IMR-90 (cell line): ENCODE measurements around the gene ZNF423. TPM values are rescaled to one million over a fixed set of nuclear protein-coding genes. Genes with fewer than 3 reads are reported as not detected.

Source experiments
- ATAC-seq: fragments of 200-7000 bp; cut with Tn5 transposase; 2 replicates; pipeline ENCODE4 v1.9.1; 2020; ENCODE audit warnings: low read depth, mild to moderate bottlenecking, moderate library complexity
- BruUV-seq: library from RNA; stranded (reverse); fragments of 400-500 nt; replicated peaks from 2 replicates; lab custom pipeline; 2021; lab: Mats Ljungman, UMichigan
- CTCF ChIA-PET: fragments of 300-600 bp; formaldehyde crosslinking; extraction: SDS; loops from one replicate; lab custom pipeline; 2021; ENCODE audit warnings: antibody characterized with exemption; lab: Yijun Ruan, JAX
- POLR2A ChIA-PET: fragments of 300-600 bp; sonication (Branson Sonifier 250); formaldehyde crosslinking; loops from one replicate; lab custom pipeline; 2022; ENCODE audit warnings: antibody characterized with exemption; ENCODE audit not compliant: unreplicated experiment; lab: Charles Lee
- DNase-seq: peaks from one replicate; pipeline ENCODE4 v3.0.0; 2013
- H2AFZ ChIP-seq: replicated peaks from 2 replicates; pipeline ENCODE3; 2013; ENCODE audit warnings: low read length, mild to moderate bottlenecking; ENCODE audit not compliant: poor library complexity
- H2AK5ac ChIP-seq: 2 replicates; pipeline ENCODE4 v1.6.1; 2013; ENCODE audit warnings: low read depth, low read length, inconsistent platforms
- H2AK9ac ChIP-seq: replicated peaks from 2 replicates; pipeline ENCODE3; 2013; ENCODE audit warnings: mild to moderate bottlenecking, low read depth, low read length, moderate library complexity; ENCODE audit not compliant: poor library complexity
- H2BK120ac ChIP-seq: 2 replicates; pipeline ENCODE4 v1.6.1; 2013; ENCODE audit warnings: low read depth, low read length, inconsistent platforms
- H2BK15ac ChIP-seq: 3 replicates; pipeline ENCODE4 v1.6.1; 2013; ENCODE audit warnings: low read depth, low read length, inconsistent platforms
- H2BK20ac ChIP-seq: 2 replicates; pipeline ENCODE4 v1.6.1; 2013; ENCODE audit warnings: low read depth, mild to moderate bottlenecking, inconsistent platforms, low read length, moderate library complexity
- H2BK5ac ChIP-seq: 2 replicates; pipeline ENCODE4 v1.6.1; 2013; ENCODE audit warnings: mild to moderate bottlenecking, low read depth, low read length, inconsistent platforms; ENCODE audit not compliant: poor library complexity, severe bottlenecking
- H3K14ac ChIP-seq: replicated peaks from 2 replicates; pipeline ENCODE4 v1.6.1; 2013; ENCODE audit warnings: low read depth, low read length, inconsistent platforms
- H3K18ac ChIP-seq: 2 replicates; pipeline ENCODE4 v1.6.1; 2013; ENCODE audit warnings: low read depth, low read length, control low read depth
- H3K23ac ChIP-seq: 2 replicates; pipeline ENCODE4 v1.6.1; 2013; ENCODE audit warnings: low read depth, low read length, inconsistent platforms
- H3K27ac ChIP-seq: 2 replicates; pipeline ENCODE4 v1.5.1; 2013; ENCODE audit warnings: mild to moderate bottlenecking, control low read depth, low read length; ENCODE audit not compliant: insufficient read depth
- H3K27me3 ChIP-seq: 2 replicates; pipeline ENCODE4 v1.6.1; 2013; ENCODE audit warnings: low read length; ENCODE audit not compliant: control insufficient read depth, insufficient read depth
- H3K36me3 ChIP-seq: 2 replicates; pipeline ENCODE4 v1.6.1; 2013; ENCODE audit warnings: low read length, mixed read lengths; ENCODE audit not compliant: control insufficient read depth, insufficient read depth
- H3K4ac ChIP-seq: 2 replicates; pipeline ENCODE4 v1.6.1; 2013; ENCODE audit warnings: low read depth, low read length, inconsistent platforms
- H3K4me1 ChIP-seq: 2 replicates; pipeline ENCODE4 v1.6.1; 2013; ENCODE audit warnings: low read length, mixed read lengths; ENCODE audit not compliant: control insufficient read depth, insufficient read depth
- H3K4me2 ChIP-seq: 2 replicates; pipeline ENCODE4 v1.6.1; 2013; ENCODE audit warnings: low read depth, mild to moderate bottlenecking, control low read depth, low read length, moderate library complexity
- H3K4me3 ChIP-seq: 2 replicates; pipeline ENCODE4 v1.5.1; 2013; ENCODE audit warnings: low read depth, mild to moderate bottlenecking, control low read depth, low read length, moderate library complexity; ENCODE audit not compliant: insufficient read depth
- H3K56ac ChIP-seq: 2 replicates; pipeline ENCODE4 v1.6.1; 2013; ENCODE audit warnings: low read length, inconsistent platforms; ENCODE audit not compliant: insufficient read depth; ENCODE audit errors: extremely low read depth
- H3K79me1 ChIP-seq, 2 experiments: 2 replicates each; pipeline ENCODE4 v1.6.1; 2013; ENCODE audit warnings: low read length in 2 of 2, inconsistent platforms in 1 of 2, low read depth in 1 of 2
- H3K9ac ChIP-seq: 2 replicates; pipeline ENCODE4 v1.6.1; 2013; ENCODE audit warnings: low read depth, low read length, control low read depth
- H3K9me1 ChIP-seq: 2 replicates; pipeline ENCODE4 v1.6.1; 2013; ENCODE audit warnings: low read length, inconsistent platforms; ENCODE audit not compliant: insufficient read depth
- H3K9me3 ChIP-seq: 2 replicates; pipeline ENCODE4 v1.6.1; 2013; ENCODE audit warnings: low read length; ENCODE audit not compliant: control insufficient read depth, insufficient read depth
- H4K20me1 ChIP-seq: 2 replicates; pipeline ENCODE4 v1.6.1; 2013; ENCODE audit warnings: low read length, inconsistent platforms; ENCODE audit not compliant: insufficient read depth
- H4K5ac ChIP-seq: 2 replicates; pipeline ENCODE4 v1.6.1; 2013; ENCODE audit warnings: mild to moderate bottlenecking, low read depth, low read length, control low read depth
- H4K8ac ChIP-seq, 2 experiments: 2 replicates each; pipeline ENCODE4 v1.6.1; 2013; ENCODE audit warnings: low read depth in 2 of 2, low read length in 2 of 2, control low read depth in 1 of 2, inconsistent platforms in 1 of 2
- H4K91ac ChIP-seq: 2 replicates; pipeline ENCODE4 v1.6.1; 2013; ENCODE audit warnings: low read depth, low read length, inconsistent platforms; ENCODE audit not compliant: insufficient read depth
- MAFK ChIP-seq: IDR thresholded peaks from 2 replicates; pipeline ENCODE4 v1.6.1; 2012; ENCODE audit warnings: low read depth, low read length, improper control_type of control experiment
- MXI1 ChIP-seq: IDR thresholded peaks from 2 replicates; pipeline ENCODE4 v1.6.1; 2012; ENCODE audit warnings: low read depth, mild to moderate bottlenecking, low read length, moderate library complexity, borderline replicate concordance
- RAD21 ChIP-seq: IDR thresholded peaks from 2 replicates; pipeline ENCODE4 v1.6.1; 2012; ENCODE audit warnings: low read length, improper control_type of control experiment
- RCOR1 ChIP-seq: IDR thresholded peaks from 2 replicates; pipeline ENCODE4 v1.6.1; 2012; ENCODE audit warnings: mild to moderate bottlenecking, low read length, improper control_type of control experiment; ENCODE audit not compliant: insufficient replicate concordance
- RFX5 ChIP-seq: IDR thresholded peaks from 2 replicates; pipeline ENCODE4 v1.8.0; 2012; ENCODE audit warnings: low read depth, mild to moderate bottlenecking, low read length, moderate library complexity
- WGBS, 2 experiments: methylation state at CpG; one replicate each; pipeline versions ENCODE4 v1.1.5 to v1.1.7; 2013; ENCODE audit warnings: missing lambda C conversion rate in 2 of 2; ENCODE audit not compliant: insufficient read length in 1 of 2; ENCODE audit errors: extremely low coverage in 2 of 2; 5-methylcytosine and 5-hydroxymethylcytosine counted together
- dilution Hi-C: fragments of 300-500 bp; cut with HindIII; formaldehyde crosslinking; loops from one replicate; pipeline ENCODE4 v1.14.3; 2018; ENCODE audit warnings: low sequenced_read_pairs; ENCODE audit not compliant: unreplicated experiment
- in situ Hi-C: fragments of 300-500 bp; cut with MboI; formaldehyde crosslinking; loops from 3 replicates; pipeline ENCODE4 v1.14.3; 2019; ENCODE audit warnings: low sequenced_read_pairs, inconsistent platforms, mixed read lengths
- intact Hi-C: fragments of 100-400 bp; cut with micrococcal nuclease; formaldehyde crosslinking; loops from 2 replicates; pipeline ENCODE4 v1.10.0; 2022
- polyA plus RNA-seq, 3 experiments: library from polyadenylated mRNA; depleted of rRNA; stranded (reverse); fragments of >200 nt; gene quantifications; 2 replicates each; pipeline ENCODE4 v1.2.3, GENCODE V29; 2012; ENCODE audit warnings: low replicate concordance in 1 of 3
- total RNA-seq: library from RNA; depleted of rRNA; stranded (reverse); fragments of >200 nt; gene quantifications from 2 replicates; pipeline ENCODE4 v1.2.3, GENCODE V29; 2012
- TF ChIP-seq, protein P1 (sequence below): fragments of 150-350 bp; IDR thresholded peaks from 2 replicates; pipeline ENCODE4 v1.6.1; 2017; ENCODE audit warnings: mild to moderate bottlenecking, antibody characterized with exemption, low read length, low read depth
- TF ChIP-seq, protein P2 (sequence below): conservative IDR thresholded peaks from 2 replicates; pipeline ENCODE4 v1.5.1; 2012; ENCODE audit warnings: mild to moderate bottlenecking, low read depth, low read length, improper control_type of control experiment

The ZNF423 gene
- total and polyA plus RNA-seq, 2 of the 4 experiments (the other 2 are of a cell fraction): under 0.01 to 0.10 TPM

DNA sequence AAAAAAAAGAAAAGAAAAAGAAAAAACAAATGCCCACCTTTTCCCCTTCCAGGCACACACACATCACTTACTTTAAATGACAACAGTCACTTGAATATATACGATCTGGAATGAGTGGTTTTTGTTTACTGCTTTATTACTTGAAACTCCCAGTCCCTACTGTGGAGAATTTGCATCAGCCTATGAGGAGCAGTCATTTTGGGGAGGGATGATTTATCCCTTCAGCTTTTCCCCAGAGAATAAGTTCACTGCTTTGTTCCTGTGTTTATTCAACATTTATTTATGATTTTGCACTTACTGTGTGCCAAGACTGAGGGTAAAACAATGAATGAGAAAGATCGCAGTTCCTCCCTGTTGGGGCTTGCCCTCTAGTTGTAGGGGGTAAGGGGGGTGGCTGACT lies 4.7 kb upstream of the ZNF423 start:
- no peak overlapping the region for H2BK5ac ChIP-seq
- H3K18ac ChIP-seq: no peak overlapping the region
- H3K56ac ChIP-seq: no peak overlapping the region
- H3K23ac ChIP-seq: no peak overlapping the region
- H3K4me1 ChIP-seq: peaks cover 2% of the 10 kb centered on the region; the same call in 1 of the 2 replicates
- dilution Hi-C loops (no loop called here), intact Hi-C loops (no loop called here), in situ Hi-C loops (no loop called here)
- no peak overlapping the region for H4K8ac ChIP-seq
- no peak overlapping the region for H4K5ac ChIP-seq
- DNase-seq (no peak), ATAC-seq (no peak)
- H3K4me2 ChIP-seq: no peak overlapping the region
- H4K20me1 ChIP-seq: no peaks in the 10 kb centered on the region; the same call in 1 of the 2 replicates
- H3K9me3 ChIP-seq: no peaks in the 10 kb centered on the region
- no peak overlapping the region for H2AFZ ChIP-seq
- no TSS peak for BruUV-seq
- H3K36me3 ChIP-seq: no peaks in the 10 kb centered on the region
- H3K9ac ChIP-seq: no peak overlapping the region
- H3K4ac ChIP-seq: no peak overlapping the region
- H2BK15ac ChIP-seq: no peak overlapping the region
- no peaks in the 10 kb centered on the region for H3K79me1 ChIP-seq
- H3K27ac ChIP-seq: no peak overlapping the region
- H2AK9ac ChIP-seq: no peak overlapping the region
- CTCF ChIA-PET: no interaction called here
- no peak overlapping the region for H2BK20ac ChIP-seq
- TF ChIP-seq RCOR1 (no peak), MXI1 (no peak), MAFK (no peak), RFX5 (no peak), RAD21 (no peak)
- TF ChIP-seq, protein P1, sequence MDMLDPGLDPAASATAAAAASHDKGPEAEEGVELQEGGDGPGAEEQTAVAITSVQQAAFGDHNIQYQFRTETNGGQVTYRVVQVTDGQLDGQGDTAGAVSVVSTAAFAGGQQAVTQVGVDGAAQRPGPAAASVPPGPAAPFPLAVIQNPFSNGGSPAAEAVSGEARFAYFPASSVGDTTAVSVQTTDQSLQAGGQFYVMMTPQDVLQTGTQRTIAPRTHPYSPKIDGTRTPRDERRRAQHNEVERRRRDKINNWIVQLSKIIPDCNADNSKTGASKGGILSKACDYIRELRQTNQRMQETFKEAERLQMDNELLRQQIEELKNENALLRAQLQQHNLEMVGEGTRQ: no peak
- TF ChIP-seq, protein P2, sequence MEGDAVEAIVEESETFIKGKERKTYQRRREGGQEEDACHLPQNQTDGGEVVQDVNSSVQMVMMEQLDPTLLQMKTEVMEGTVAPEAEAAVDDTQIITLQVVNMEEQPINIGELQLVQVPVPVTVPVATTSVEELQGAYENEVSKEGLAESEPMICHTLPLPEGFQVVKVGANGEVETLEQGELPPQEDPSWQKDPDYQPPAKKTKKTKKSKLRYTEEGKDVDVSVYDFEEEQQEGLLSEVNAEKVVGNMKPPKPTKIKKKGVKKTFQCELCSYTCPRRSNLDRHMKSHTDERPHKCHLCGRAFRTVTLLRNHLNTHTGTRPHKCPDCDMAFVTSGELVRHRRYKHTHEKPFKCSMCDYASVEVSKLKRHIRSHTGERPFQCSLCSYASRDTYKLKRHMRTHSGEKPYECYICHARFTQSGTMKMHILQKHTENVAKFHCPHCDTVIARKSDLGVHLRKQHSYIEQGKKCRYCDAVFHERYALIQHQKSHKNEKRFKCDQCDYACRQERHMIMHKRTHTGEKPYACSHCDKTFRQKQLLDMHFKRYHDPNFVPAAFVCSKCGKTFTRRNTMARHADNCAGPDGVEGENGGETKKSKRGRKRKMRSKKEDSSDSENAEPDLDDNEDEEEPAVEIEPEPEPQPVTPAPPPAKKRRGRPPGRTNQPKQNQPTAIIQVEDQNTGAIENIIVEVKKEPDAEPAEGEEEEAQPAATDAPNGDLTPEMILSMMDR: no peak
- no peak overlapping the region for H3K14ac ChIP-seq
- no peak overlapping the region for H2AK5ac ChIP-seq
- H4K91ac ChIP-seq: no peak overlapping the region
- no peak overlapping the region for H2BK120ac ChIP-seq
- H3K9me1 ChIP-seq: no peaks in the 10 kb centered on the region
- POLR2A ChIA-PET: no interaction called here
- 40% methylated on average over 1 of the region's 2 CpGs; no CpG with 5 or more reads in 1 of the 2 experiments for WGBS, 2 experiments
- peaks cover 39% of the 10 kb centered on the region for H3K27me3 ChIP-seq
- H3K4me3 ChIP-seq: no peak overlapping the region
